Breast epithelium (tissue), 4 donors: ENCODE measurements around the gene FUT7. TPM values are rescaled to one million over a fixed set of nuclear protein-coding genes. Genes with fewer than 3 reads are reported as not detected.
A peak's percentile ranks its signal among the peaks of the same experiment; 100 is the strongest.

Experiments used
- DNase-seq, 2 donors: peaks; one replicate each; pipeline ENCODE4 v3.0.0-alpha.2; 2019; ENCODE audit warnings: low spot score in 2 of 2
- H3K27ac ChIP-seq, 2 donors: fragments of 200-600 bp; sonication (generic) in 1 of 2; one replicate each; pipeline ENCODE4 v1.5.1; 2016 to 2019; ENCODE audit warnings: mild to moderate bottlenecking in 1 of 2
- H3K27me3 ChIP-seq, 2 donors: fragments of 200-600 bp; sonication (generic) in 1 of 2; one replicate each; pipeline versions ENCODE4 v1.5.1 to v1.6.0; 2017 to 2019; ENCODE audit warnings: control low read depth in 1 of 2, mild to moderate bottlenecking in 1 of 2
- H3K36me3 ChIP-seq: fragments of 200-600 bp; one replicate; pipeline ENCODE4 v1.5.1; 2019
- H3K4me1 ChIP-seq, 2 donors: fragments of 200-600 bp; sonication (generic); one replicate each; pipeline ENCODE4 v1.5.1; 2016 to 2019; ENCODE audit warnings: control low read depth in 1 of 2
- H3K4me3 ChIP-seq, 3 donors: fragments of 200-600 bp; sonication (generic); 1 replicate in 2 of 3; 2 replicates in 1 of 3; pipeline ENCODE4 v1.5.1; 2016 to 2019; ENCODE audit warnings: mild to moderate bottlenecking in 3 of 3, moderate library complexity in 2 of 3
- H3K9me3 ChIP-seq, 2 donors: fragments of 200-600 bp; sonication (generic) in 1 of 2; one replicate each; pipeline ENCODE4 v1.5.1; 2016 to 2019; ENCODE audit warnings: control low read depth in 1 of 2
- POLR2A ChIP-seq: fragments of 450-650 bp; IDR thresholded peaks from one replicate; pipeline ENCODE4 v1.6.1; 2016; ENCODE audit warnings: antibody characterized with exemption, mild to moderate bottlenecking, moderate library complexity
- POLR2AphosphoS5 ChIP-seq, 3 donors: sonication (generic); formaldehyde crosslinking; IDR thresholded peaks; one replicate each; pipeline ENCODE4 v1.6.1; 2017; ENCODE audit warnings: antibody characterized with exemption in 3 of 3
- intact Hi-C: fragments of 100-400 bp; cut with DNase I; formaldehyde crosslinking; loops from one replicate; pipeline ENCODE4 v1.15.1; 2023; ENCODE audit warnings: low total_unique reads
- total RNA-seq, 3 donors: library from RNA; depleted of rRNA; stranded (reverse); fragments of >200 nt; gene quantifications; one replicate each; pipeline ENCODE4 v1.1.0, GENCODE V29; 2016
- TF ChIP-seq, protein P1 (sequence below), 3 donors: fragments of 450-650 bp; IDR thresholded peaks; one replicate each; pipeline ENCODE4 v1.5.1; 2016 to 2017; ENCODE audit warnings: antibody characterized with exemption in 3 of 3, mild to moderate bottlenecking in 3 of 3, moderate library complexity in 3 of 3

The FUT7 gene
- total RNA-seq, 3 donors from 2014 or later: not detected

DNA sequence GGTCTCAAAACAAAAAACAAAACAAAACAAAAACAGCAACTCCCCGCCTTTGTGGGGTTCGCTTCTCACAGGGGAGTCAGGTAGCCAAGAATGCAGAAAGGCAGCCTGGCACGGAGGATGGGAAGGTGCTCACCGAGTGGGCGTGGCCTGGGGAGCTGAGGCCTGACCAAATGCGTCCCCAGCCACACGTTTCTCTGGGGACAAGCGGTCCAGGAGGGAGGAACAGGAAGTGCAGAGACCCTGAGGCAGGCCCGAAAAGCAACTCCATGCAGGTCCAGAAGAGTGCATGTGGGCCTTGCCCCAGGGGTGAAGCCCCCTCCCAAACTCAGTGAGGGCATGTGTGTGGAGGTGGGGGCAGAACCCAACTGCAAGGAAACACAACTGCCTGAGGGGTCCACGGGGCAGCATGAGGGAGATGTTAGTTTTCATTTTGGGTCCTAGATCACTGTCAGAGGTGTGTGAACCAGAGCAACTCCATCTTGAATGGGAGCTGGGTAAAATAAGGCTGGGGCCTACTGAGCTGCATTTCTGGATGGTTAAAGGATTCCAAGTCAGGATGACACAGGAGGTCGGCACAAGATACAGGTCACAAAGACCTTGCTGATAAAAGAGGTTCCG is 42.9 kb upstream of the FUT7 start:
- no peaks in the 10 kb centered on the region for H3K9me3 ChIP-seq
- H3K27ac ChIP-seq: no peak overlapping the region
- DNase-seq: no peak
- H3K4me3 ChIP-seq: no peak overlapping the region
- H3K27me3 ChIP-seq: no peaks in the 10 kb centered on the region
- H3K36me3 ChIP-seq: no peaks in the 10 kb centered on the region
- TF ChIP-seq, protein P1, sequence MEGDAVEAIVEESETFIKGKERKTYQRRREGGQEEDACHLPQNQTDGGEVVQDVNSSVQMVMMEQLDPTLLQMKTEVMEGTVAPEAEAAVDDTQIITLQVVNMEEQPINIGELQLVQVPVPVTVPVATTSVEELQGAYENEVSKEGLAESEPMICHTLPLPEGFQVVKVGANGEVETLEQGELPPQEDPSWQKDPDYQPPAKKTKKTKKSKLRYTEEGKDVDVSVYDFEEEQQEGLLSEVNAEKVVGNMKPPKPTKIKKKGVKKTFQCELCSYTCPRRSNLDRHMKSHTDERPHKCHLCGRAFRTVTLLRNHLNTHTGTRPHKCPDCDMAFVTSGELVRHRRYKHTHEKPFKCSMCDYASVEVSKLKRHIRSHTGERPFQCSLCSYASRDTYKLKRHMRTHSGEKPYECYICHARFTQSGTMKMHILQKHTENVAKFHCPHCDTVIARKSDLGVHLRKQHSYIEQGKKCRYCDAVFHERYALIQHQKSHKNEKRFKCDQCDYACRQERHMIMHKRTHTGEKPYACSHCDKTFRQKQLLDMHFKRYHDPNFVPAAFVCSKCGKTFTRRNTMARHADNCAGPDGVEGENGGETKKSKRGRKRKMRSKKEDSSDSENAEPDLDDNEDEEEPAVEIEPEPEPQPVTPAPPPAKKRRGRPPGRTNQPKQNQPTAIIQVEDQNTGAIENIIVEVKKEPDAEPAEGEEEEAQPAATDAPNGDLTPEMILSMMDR (IDR thresholded peaks at IDR 0.05): no peak
- no peak for TF ChIP-seq POLR2AphosphoS5 (IDR thresholded peaks at IDR 0.05)
- TF ChIP-seq POLR2A: no peak
- intact Hi-C loops: no loop called here
- H3K4me1 ChIP-seq: peaks cover 11 to 15% of the 10 kb centered on the region in 2 donors

GRCh38 chr9:137073992-137074399 is 42.1 kb upstream of the FUT7 start:
- intact Hi-C loops: no loop called here
- TF ChIP-seq, protein P1 (IDR thresholded peaks at IDR 0.05): no peak
- no peak for TF ChIP-seq POLR2AphosphoS5 (IDR thresholded peaks at IDR 0.05)
- no peak for TF ChIP-seq POLR2A
- Histone ChIP-seq H3K4me3 (no peak overlapping the region), H3K27me3 (peaks cover 0 to 3% of the 10 kb centered on the region in 2 donors), H3K36me3 (no peaks in the 10 kb centered on the region), H3K27ac (no peak overlapping the region), H3K4me1 (peaks cover 11 to 15% of the 10 kb centered on the region in 2 donors), H3K9me3 (no peaks in the 10 kb centered on the region)
- no peak for DNase-seq

DNA sequence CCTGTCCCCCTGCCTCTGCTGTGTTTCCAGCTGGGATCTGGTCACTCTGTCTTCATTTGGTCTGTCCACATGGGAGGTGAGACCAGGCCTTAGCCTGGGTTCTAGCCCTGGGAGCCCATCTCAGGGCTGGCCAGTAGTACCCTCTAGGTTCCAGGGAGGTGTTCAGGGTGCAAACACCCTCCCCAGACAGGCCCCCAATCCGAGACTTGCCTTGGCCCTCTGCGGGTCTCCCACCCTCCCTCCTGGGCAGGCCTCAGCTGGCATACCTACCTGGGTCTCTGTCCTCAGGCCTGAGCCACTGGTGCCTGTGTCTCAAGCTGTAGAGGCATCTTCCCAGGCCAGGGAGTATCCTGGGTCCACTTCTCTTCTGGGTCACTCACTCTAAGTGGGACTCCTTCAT is 39.4 kb upstream of the FUT7 start:
- H3K36me3 ChIP-seq: no peaks in the 10 kb centered on the region
- H3K4me1 ChIP-seq: peaks cover 6 to 7% of the 10 kb centered on the region in 2 donors
- peaks cover 0 to 4% of the 10 kb centered on the region in 2 donors for H3K27me3 ChIP-seq
- peak overlapping the region; percentile 82 to 91 for H3K27ac ChIP-seq
- intact Hi-C loops: no loop called here
- TF ChIP-seq, protein P1 (IDR thresholded peaks at IDR 0.05): no peak
- TF ChIP-seq POLR2A (no peak), POLR2AphosphoS5 (IDR thresholded peaks at IDR 0.05) (no peak)
- H3K4me3 ChIP-seq: peak overlapping the region in 2 of 3 donors; percentile 55 to 74
- no peaks in the 10 kb centered on the region for H3K9me3 ChIP-seq
- no peak for DNase-seq

DNA sequence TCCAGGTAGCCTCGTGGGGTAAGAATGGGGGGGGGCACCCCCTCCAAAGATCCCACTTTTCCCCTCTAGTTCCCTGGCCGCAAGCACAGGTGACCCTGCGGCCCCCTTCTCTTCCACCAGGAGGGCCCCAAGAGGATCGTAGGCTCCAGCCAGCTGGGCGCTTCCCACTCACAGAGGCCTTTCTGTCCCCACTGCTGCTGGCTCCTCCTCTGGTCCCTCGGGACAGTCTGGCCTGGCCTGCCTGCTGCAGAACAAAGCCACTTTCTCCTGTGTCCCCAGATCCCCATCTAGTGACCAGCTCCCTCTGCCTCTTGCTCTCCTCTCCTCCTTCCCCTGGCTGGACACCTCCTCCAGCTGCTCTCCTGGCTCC is 39.0 kb upstream of the FUT7 start:
- Histone ChIP-seq H3K36me3 (no peaks in the 10 kb centered on the region), H3K4me3 (peak overlapping the region; percentile 24 to 74 (median 55)), H3K27ac (peak overlapping the region; percentile 82 to 91), H3K4me1 (peaks cover 6 to 7% of the 10 kb centered on the region in 2 donors), H3K9me3 (no peaks in the 10 kb centered on the region), H3K27me3 (peaks cover 0 to 4% of the 10 kb centered on the region in 2 donors)
- intact Hi-C loops: no loop called here
- DNase-seq: no peak
- TF ChIP-seq, protein P1 (IDR thresholded peaks at IDR 0.05): peak in 1 of 3 donors; percentile 55
- TF ChIP-seq POLR2AphosphoS5 (IDR thresholded peaks at IDR 0.05): no peak
- no peak for TF ChIP-seq POLR2A

GRCh38 chr9:137070201-137070905 is 38.5 kb upstream of the FUT7 start, which contains the start of gene SAPCD2:
Gene SAPCD2 (minus strand): TSS chr9:137070557. CDS start chr9:137070460, 97 bp downstream.
- Histone ChIP-seq H3K9me3 (no peaks in the 10 kb centered on the region), H3K36me3 (no peaks in the 10 kb centered on the region), H3K27ac (peak within 1 kb of the TSS; percentile 82 to 91), H3K4me3 (peak within 1 kb of the TSS; percentile 24 to 74 (median 55)), H3K4me1 (peaks cover 6 to 7% of the 10 kb centered on the region in 2 donors), H3K27me3 (peaks cover 0 to 4% of the 10 kb centered on the region in 2 donors)
- TF ChIP-seq, protein P1 (IDR thresholded peaks at IDR 0.05): no peak
- TF ChIP-seq POLR2A (no peak), POLR2AphosphoS5 (IDR thresholded peaks at IDR 0.05) (no peak)
- intact Hi-C loops: no loop called here
- peak; percentile 85 to 89 for DNase-seq
